Activated CD4-positive, CD25-positive, alpha-beta regulatory T cell treated with anti-CD3 and anti-CD28 coated beads, Interleukin-2, amount 50 U/mL, for 24 hours (primary cell): ENCODE results near the gene HSH2D.

Experiments
- ATAC-seq, 2 donors: fragments of 150-1000 bp; cut with Tn5 transposase; one replicate each; pipeline ENCODE4 v1.10.0; 2021; ENCODE audit warnings: mild to moderate bottlenecking in 1 of 2, moderate library complexity in 1 of 2

Gene HSH2D

GRCh38 chr19:16197622-16198369 is 54.3 kb downstream of the HSH2D start, which contains the start of gene AP1M1:
AP1M1 (plus strand) TSS chr19:16197911; CDS start chr19:16198027, 116 bp downstream.
- ATAC-seq, result peak; percentile 90 to 92

DNA sequence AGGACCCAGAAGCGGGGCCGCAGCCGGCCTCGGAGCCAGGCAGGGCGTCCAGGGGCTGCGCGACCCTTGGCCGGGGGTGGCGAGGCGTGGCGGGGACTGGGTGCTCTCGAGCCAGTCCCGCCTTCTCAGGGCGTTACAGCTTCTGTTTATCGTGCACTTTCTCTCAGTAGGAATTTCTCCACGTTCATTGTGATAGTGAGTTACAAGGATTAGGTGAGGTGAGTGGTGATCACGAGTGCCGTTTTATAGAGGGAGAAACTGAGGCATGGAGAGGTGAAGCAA is 54.8 kb downstream of the HSH2D start:
- ATAC-seq, result no peak

- ATAC-seq, result no peak
Observed at GRCh38 chr19:16199275-16199932, 55.9 kb downstream of the HSH2D start.

DNA sequence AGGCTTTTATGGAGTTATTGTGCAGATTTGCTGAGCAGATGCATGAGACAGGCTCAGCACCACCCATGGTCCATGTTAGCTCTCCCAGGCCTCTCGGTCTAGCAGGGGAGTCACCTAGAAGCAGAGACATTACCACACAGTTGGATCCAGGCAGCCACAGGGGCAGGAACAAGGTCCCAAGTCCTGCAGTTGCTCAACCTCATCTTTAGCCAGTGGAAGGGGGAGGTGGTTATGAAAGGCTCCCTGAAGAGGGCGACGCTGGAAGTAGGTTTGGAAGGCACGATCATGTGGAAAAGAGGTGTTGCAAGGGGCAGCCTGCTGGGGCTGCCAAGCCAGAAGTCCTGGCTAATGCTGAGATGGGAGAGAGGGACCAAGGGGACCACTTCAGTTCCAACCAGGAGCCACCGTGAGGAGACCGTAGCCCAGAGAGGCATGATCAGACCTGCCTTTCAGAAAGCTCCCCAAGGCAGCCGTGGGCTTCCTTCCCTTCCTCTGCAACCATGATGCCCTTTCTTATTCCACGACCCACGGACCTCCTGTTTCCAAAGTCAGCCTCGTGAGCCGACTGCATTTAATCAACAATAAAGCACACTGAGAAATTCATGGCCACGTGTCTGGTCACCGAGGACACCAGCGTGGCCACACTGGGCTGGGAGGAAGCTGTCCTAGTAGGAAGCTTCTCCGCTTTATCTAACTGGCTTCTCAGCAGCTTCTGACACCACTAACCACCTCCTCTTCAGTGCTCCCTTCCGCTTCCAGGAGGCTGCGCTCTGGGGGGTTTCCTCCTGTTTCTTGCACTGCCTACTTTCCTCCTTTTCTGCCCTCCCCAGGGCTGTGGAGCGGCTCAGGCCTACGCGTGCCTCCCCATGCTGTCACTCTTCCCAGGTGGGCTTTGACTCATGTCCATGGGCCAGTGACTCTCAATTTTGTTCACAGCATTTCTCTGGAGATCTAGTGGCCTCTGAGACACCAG is 56.8 kb downstream of the HSH2D start:
- ATAC-seq, result no peak

- no peak for ATAC-seq
Observed at GRCh38 chr19:16201011-16201391, 57.5 kb downstream of the HSH2D start.

- ATAC-seq, result no peak
Observed at GRCh38 chr19:16202320-16203255, 59.1 kb downstream of the HSH2D start.

DNA sequence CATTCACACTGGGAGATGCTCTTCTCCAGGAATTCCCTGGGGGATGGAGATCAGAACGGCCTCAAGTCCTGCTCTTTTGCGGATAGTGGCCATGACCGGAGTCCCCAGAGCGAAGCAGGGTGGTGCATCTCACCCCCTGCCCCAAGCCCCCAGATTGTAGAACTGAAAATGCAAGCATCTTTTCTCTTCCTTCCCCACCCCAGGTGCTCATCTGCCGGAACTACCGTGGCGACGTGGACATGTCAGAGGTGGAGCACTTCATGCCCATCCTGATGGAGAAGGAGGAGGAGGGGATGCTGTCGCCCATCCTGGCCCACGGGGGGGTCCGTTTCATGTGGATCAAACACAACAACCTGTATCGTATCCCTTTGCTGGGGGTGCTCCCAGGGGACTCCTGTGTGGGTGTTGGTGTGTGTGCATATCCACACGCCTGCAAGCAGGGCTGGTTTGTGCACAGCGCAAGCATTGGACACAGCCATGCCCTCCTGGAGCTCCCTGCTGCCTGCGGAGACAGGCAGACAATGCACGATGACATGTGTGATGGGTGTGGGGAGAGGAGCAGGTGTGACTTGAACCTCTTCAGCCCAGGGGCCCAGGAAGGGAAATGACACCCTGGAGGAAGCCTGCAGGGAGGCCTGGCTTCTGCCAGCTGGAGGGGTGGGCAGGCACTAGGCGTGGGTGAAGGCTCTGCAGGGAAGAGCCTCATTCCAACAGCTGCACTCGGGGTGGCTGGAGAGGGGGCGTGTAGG is 59.9 kb downstream of the HSH2D start:
- no peak for ATAC-seq

GRCh38 chr19:16204005-16204294 is 60.5 kb downstream of the HSH2D start:
- no peak for ATAC-seq

- no peak for ATAC-seq
Observed at GRCh38 chr19:16205205-16206045, 61.9 kb downstream of the HSH2D start.

DNA sequence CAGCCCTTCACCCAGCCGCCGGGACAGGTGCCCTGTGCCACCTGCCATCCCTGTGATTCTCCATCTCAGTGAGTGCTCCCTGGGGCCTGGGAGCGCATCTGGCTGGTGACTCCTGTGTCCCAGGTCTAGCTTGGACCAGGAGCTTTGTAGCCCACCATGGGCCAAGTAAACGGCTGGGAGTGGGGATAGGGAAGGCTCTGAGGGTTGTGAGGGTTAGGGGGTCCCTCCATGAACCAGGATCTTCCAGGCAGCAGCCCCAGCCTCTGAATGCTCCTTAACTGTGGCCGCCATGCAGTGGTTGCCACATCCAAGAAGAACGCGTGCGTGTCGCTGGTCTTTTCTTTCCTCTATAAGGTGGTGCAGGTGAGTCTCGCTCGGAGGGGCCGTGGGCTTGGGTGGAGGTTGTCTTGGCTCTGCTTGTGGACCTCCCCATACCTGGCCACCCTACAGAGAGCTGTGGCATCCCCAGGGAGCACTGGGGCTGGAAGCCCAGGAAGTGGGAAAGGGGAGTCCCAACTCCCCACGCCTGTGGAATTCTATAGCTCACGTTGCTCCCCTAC is 62.6 kb downstream of the HSH2D start:
- ATAC-seq, result no peak

DNA sequence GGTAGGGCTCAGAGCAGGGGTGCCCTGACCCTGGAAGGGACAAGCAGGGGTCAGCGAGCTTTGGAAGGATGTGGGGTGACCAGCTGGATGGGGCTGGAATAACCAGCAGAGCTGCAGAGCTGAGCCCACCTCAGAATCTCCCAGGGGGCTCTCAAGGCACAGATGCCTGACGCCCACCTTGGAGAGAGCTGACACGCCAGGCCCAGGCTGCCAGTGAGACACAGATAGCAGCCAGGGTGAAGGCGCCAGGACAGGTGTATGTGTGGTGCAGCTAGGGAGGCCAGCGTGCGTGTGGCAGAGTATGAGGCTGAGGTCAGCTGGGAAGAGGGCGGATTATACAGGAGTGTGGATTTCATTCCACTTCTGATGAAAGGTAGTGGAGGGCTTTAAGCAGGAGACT is 63.2 kb downstream of the HSH2D start:
- no peak for ATAC-seq

GRCh38 chr19:16207063-16207462 is 63.6 kb downstream of the HSH2D start:
- no peak for ATAC-seq

GRCh38 chr19:16207490-16208025 is 64.1 kb downstream of the HSH2D start:
- no peak for ATAC-seq
